ENCODE results near the gene GPATCH1. TPM values are rescaled to one million over a fixed set of nuclear protein-coding genes. Genes with fewer than 3 reads are reported as not detected.
A peak's percentile ranks its signal among the peaks of the same experiment; 100 is the strongest.

GPATCH1 gene
- total RNA-seq, 1 donor from 2014 or later = 4.4 TPM

DNA sequence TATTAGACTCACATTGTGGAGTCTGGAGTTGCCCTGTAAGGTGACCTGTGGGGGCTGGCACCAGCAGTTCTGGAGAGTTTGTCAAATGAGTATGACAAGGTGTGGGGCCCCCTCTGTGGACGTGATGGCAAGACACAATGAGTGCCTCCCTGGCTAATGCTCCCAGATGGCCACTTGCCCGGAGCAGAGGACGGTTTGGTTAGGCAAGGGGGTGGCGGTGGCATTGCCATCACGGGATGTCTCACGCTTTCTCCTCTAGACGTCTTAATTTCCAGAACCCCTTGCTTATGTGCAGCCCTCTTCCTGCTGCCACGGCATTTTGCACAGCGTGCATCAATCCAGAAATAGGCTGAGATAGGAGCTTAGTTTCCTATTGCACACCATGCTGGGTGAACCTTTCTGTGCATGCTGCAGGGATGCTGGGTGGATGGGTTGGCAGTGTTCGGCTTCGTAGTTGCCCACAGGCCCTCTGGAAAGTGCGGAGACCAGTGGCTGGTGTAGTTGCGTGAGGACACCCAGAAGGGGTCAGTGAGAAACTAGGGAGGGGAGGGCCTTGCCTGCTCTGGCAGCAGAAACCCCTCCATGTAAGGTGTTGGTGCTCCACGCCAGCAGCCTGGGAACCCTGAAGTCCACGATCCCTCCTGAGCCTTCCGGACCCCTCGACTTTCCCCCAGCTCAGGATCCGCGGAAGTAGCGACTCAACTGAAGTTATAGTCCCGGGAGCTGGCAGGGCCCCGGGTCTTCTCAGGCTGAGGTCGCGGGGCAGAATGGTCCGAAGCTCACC is 95.1 kb downstream of the GPATCH1 start:
- no peaks in the 10 kb centered on the region for H3K36me3 ChIP-seq
- TF ChIP-seq, protein P1, sequence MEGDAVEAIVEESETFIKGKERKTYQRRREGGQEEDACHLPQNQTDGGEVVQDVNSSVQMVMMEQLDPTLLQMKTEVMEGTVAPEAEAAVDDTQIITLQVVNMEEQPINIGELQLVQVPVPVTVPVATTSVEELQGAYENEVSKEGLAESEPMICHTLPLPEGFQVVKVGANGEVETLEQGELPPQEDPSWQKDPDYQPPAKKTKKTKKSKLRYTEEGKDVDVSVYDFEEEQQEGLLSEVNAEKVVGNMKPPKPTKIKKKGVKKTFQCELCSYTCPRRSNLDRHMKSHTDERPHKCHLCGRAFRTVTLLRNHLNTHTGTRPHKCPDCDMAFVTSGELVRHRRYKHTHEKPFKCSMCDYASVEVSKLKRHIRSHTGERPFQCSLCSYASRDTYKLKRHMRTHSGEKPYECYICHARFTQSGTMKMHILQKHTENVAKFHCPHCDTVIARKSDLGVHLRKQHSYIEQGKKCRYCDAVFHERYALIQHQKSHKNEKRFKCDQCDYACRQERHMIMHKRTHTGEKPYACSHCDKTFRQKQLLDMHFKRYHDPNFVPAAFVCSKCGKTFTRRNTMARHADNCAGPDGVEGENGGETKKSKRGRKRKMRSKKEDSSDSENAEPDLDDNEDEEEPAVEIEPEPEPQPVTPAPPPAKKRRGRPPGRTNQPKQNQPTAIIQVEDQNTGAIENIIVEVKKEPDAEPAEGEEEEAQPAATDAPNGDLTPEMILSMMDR (IDR thresholded peaks at IDR 0.05) = peak in 1 of 3 experiments; percentile 18
- peaks cover 7 to 8% of the 10 kb centered on the region in 2 donors for H3K4me1 ChIP-seq
- H3K4me3 ChIP-seq = peak overlapping the region; percentile 65 to 76
- no peaks in the 10 kb centered on the region for H3K27me3 ChIP-seq
- H3K27ac ChIP-seq = peak overlapping the region; percentile 91 to 95
- H3K9me3 ChIP-seq = no peaks in the 10 kb centered on the region
- peak in 1 of 2 donors; percentile 71 for DNase-seq (ENCODE audit: low spot score in 2 of 2)
- intact Hi-C loops (cut with DNase I) = loop anchor here (1.0 to 10.0 kb wide), 9 partner anchors 95 to 769 kb away; partner anchors contain the start of genes ANKRD27, CEBPG, CEP89 and FAAP24

DNA sequence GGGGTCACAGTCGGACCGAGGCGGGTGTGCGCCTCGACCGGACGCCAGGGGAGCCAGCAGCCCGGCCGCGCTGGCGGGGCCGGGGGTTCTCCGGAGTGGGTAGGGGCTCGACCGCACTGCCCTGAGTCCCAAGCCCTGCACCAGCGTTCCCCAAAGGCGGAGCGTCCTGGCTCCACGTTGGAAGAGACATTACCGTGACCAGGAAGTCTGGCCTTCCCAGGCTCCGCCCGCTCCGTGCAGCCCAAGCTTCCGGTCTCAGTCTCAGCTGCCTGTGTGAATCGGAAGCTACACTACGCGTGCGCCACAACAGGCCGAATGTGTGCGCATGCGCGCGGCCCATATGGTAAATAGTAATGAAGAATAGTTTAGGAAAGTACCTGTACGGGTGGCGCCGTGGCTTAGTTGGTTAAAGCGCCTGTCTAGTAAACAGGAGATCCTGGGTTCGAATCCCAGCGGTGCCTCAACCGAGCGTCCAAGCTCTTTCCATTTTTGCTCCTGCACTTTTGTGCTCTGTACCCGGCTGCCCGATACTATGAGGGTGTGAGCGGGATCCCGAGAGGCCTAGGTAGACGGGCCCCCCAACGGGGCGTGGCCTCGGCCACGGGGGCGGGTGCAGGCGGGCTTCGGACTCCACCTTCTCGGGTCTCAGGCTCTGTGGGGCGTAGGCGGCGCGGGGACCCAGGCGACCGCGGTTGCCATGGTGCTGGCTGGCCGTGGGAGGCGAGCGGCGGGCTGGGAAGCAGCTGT is 95.9 kb downstream of the GPATCH1 start:
- H3K4me1 ChIP-seq = peaks cover 7 to 8% of the 10 kb centered on the region in 2 donors
- no peaks in the 10 kb centered on the region for H3K27me3 ChIP-seq
- TF ChIP-seq, protein P1 (IDR thresholded peaks at IDR 0.05) = no peak
- intact Hi-C loops (cut with DNase I) = loop anchor here (1.0 to 10.0 kb wide), 9 partner anchors 96 to 770 kb away; partner anchors contain the start of genes ANKRD27, CEBPG, CEP89 and FAAP24
- no peaks in the 10 kb centered on the region for H3K36me3 ChIP-seq
- peak; percentile 93 to 99 for DNase-seq (ENCODE audit: low spot score in 2 of 2)
- peak overlapping the region; percentile 65 to 76 for H3K4me3 ChIP-seq
- H3K9me3 ChIP-seq = no peaks in the 10 kb centered on the region
- H3K27ac ChIP-seq = peak overlapping the region; percentile 91 to 95

DNA sequence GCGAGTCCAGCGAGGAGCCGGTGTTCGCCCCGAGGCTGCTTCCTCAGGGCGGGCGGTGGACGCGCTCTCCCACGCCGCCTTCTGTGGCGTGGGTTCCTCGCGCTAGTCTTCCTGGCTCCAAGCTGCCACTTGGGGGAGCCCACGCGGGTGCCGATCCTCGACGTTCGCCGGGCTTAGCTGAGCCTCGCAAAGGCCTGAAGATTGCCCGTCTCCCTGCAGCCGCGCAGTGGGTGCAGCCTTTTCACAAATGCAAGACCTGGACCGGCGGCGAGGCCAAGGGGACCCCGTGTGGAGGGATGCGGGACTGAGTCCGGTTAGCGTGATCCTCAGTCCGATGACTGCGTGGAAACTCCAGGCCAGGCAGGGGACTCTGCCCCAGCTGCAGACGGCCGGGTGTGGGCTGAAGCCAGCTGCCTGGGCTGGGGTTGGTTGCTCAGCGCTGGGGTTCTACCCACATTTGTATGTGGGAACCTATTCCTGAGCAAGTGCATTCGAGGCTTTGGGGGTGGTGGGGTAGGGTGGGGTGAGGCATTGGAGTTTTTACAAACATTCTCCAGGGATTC is 96.5 kb downstream of the GPATCH1 start:
- Histone ChIP-seq H3K27ac (peak overlapping the region; percentile 91 to 95), H3K9me3 (no peaks in the 10 kb centered on the region), H3K27me3 (no peaks in the 10 kb centered on the region), H3K4me3 (peak overlapping the region; percentile 65 to 76), H3K4me1 (peaks cover 7 to 8% of the 10 kb centered on the region in 2 donors), H3K36me3 (no peaks in the 10 kb centered on the region)
- DNase-seq (ENCODE audit: low spot score in 2 of 2) = peak in 1 of 2 donors; percentile 19
- intact Hi-C loops (cut with DNase I) = loop anchor here (2.0 to 10.0 kb wide), 8 partner anchors 97 to 771 kb away; partner anchors contain the start of genes ANKRD27, CEBPG, CEP89 and FAAP24
- TF ChIP-seq, protein P1 (IDR thresholded peaks at IDR 0.05) = peak; percentile 42 to 56 (median 54)

Other genes with a start within 250 kb of the GPATCH1 start
- gene SLC7A9, start 211.4 kb upstream of the GPATCH1 start, total RNA-seq = not detected
- 7.1 TPM for gene CEP89, start 109.2 kb upstream of the GPATCH1 start, total RNA-seq
- gene FAAP24, start 108.9 kb upstream of the GPATCH1 start, total RNA-seq = not detected
- gene RHPN2, start 16.3 kb upstream of the GPATCH1 start, total RNA-seq = not detected
- not detected for gene WDR88, start 50.9 kb downstream of the GPATCH1 start, total RNA-seq
- gene LRP3, start 113.1 kb downstream of the GPATCH1 start, total RNA-seq = 28.8 TPM
- gene SLC7A10, start 144.7 kb downstream of the GPATCH1 start, total RNA-seq = not detected
- 14.9 TPM for gene CEBPA, start 221.4 kb downstream of the GPATCH1 start, total RNA-seq